IMR-90 (cell line): ENCODE results near the gene KCP.

Experiments used
- CEBPB ChIP-seq: IDR thresholded peaks from 2 replicates; pipeline ENCODE4 v1.6.1; 2012; ENCODE audit warnings: low read depth, low read length, improper control_type of control experiment
- CHD1 ChIP-seq: IDR thresholded peaks from 2 replicates; pipeline ENCODE4 v1.6.1; 2012; ENCODE audit warnings: low read depth, low read length, improper control_type of control experiment
- CTCF ChIP-seq: conservative IDR thresholded peaks from 2 replicates; pipeline ENCODE4 v1.5.1; 2012; ENCODE audit warnings: mild to moderate bottlenecking, low read depth, low read length, improper control_type of control experiment
- ELK1 ChIP-seq: fragments of 150-350 bp; IDR thresholded peaks from 2 replicates; pipeline ENCODE4 v1.6.1; 2016; ENCODE audit warnings: low read depth, mild to moderate bottlenecking, low read length, moderate library complexity, borderline replicate concordance
- MAFK ChIP-seq: IDR thresholded peaks from 2 replicates; pipeline ENCODE4 v1.6.1; 2012; ENCODE audit warnings: low read depth, low read length, improper control_type of control experiment
- POLR2A ChIP-seq: IDR thresholded peaks from 2 replicates; pipeline ENCODE4 v1.6.1; 2012; ENCODE audit warnings: mild to moderate bottlenecking, low read depth, low read length
- RAD21 ChIP-seq: IDR thresholded peaks from 2 replicates; pipeline ENCODE4 v1.6.1; 2012; ENCODE audit warnings: low read length, improper control_type of control experiment
- RFX5 ChIP-seq: IDR thresholded peaks from 2 replicates; pipeline ENCODE4 v1.8.0; 2012; ENCODE audit warnings: low read depth, mild to moderate bottlenecking, low read length, moderate library complexity
- SMC3 ChIP-seq: fragments of 150-350 bp; IDR thresholded peaks from 2 replicates; pipeline ENCODE4 v1.6.1; 2016; ENCODE audit warnings: low read depth, mild to moderate bottlenecking, antibody characterized with exemption, low read length, moderate library complexity

GRCh38 chr7:128848289-128849155 is 62.0 kb downstream of the KCP start:
- TF ChIP-seq CTCF (no peak), POLR2A (no peak), MAFK (no peak), CEBPB (no peak), RFX5 (no peak), CHD1 (no peak), ELK1 (no peak), RAD21 (no peak), SMC3 (no peak)
